A673 (cell line): ENCODE results near the gene IL34. TPM values are rescaled to one million over a fixed set of nuclear protein-coding genes. Genes with fewer than 3 reads are reported as not detected.
"Not testable (repeated sequence)": the region's sequence is repeated elsewhere in the genome, so short reads cannot be mapped to it uniquely, and the experiment has no call there.

Experiments used
- BruUV-seq: library from RNA; stranded (reverse); fragments of 400-500 nt; replicated peaks from 2 replicates; lab custom pipeline; 2021; lab: Mats Ljungman, UMichigan
- CTCF ChIA-PET: fragments of 300-600 bp; sonication (Branson Sonifier 250); formaldehyde crosslinking; loops from one replicate; lab custom pipeline; 2022; ENCODE audit warnings: antibody characterized with exemption; lab: Charles Lee
- POLR2A ChIA-PET: fragments of 300-600 bp; sonication (Branson Sonifier 250); formaldehyde crosslinking; loops from one replicate; lab custom pipeline; 2022; ENCODE audit warnings: antibody characterized with exemption; ENCODE audit not compliant: low non-redundant PET; lab: Charles Lee
- DNase-seq: peaks from one replicate; pipeline ENCODE4 v3.0.0-alpha.2; 2015; ENCODE audit warnings: low spot score
- H3K27ac ChIP-seq: fragments of 200-600 bp; sonication (generic); 2 replicates; pipeline ENCODE4 v1.5.1; 2016; ENCODE audit warnings: mixed run types, low read depth, mild to moderate bottlenecking, mixed read lengths, antibody characterized with exemption, low read length; ENCODE audit not compliant: poor library complexity, severe bottlenecking
- H3K27me3 ChIP-seq: fragments of 200-600 bp; sonication (generic); replicated peaks from 2 replicates; pipeline ENCODE4 v1.6.1; 2017; ENCODE audit warnings: mixed run types, low read depth, mild to moderate bottlenecking, mixed read lengths, antibody characterized with exemption, low read length; ENCODE audit not compliant: insufficient read depth, poor library complexity
- H3K36me3 ChIP-seq: fragments of 200-600 bp; sonication (generic); 2 replicates; pipeline ENCODE4 v1.6.1; 2016; ENCODE audit warnings: mixed run types, mild to moderate bottlenecking, mixed read lengths, antibody characterized with exemption, low read length; ENCODE audit not compliant: insufficient read depth, poor library complexity, severe bottlenecking
- H3K4me1 ChIP-seq: fragments of 200-600 bp; sonication (generic); 2 replicates; pipeline ENCODE4 v1.6.1; 2017; ENCODE audit warnings: mixed run types, mild to moderate bottlenecking, mixed read lengths, antibody characterized with exemption, low read length; ENCODE audit not compliant: insufficient read depth, poor library complexity, severe bottlenecking
- H3K4me3 ChIP-seq: fragments of 200-600 bp; sonication (generic); 2 replicates; pipeline ENCODE4 v1.5.1; 2016; ENCODE audit warnings: low read depth, mixed run types, mild to moderate bottlenecking, mixed read lengths, low read length; ENCODE audit not compliant: poor library complexity, severe bottlenecking
- H3K9me3 ChIP-seq: fragments of 200-600 bp; sonication (generic); 2 replicates; pipeline ENCODE4 v1.6.1; 2016; ENCODE audit warnings: mixed run types, low read depth, mild to moderate bottlenecking, mixed read lengths, antibody characterized with exemption, low read length; ENCODE audit not compliant: poor library complexity, severe bottlenecking
- EZH2 ChIP-seq: fragments of 200-600 bp; sonication (generic); IDR thresholded peaks from 2 replicates; pipeline ENCODE4 v1.6.1; 2017; ENCODE audit warnings: borderline replicate concordance, low read depth, mild to moderate bottlenecking, mixed read lengths, antibody characterized with exemption, low read length; ENCODE audit not compliant: poor library complexity, severe bottlenecking
- intact Hi-C: fragments of 100-400 bp; cut with micrococcal nuclease; formaldehyde crosslinking; loops from one replicate; pipeline ENCODE4 v1.10.0; 2022; ENCODE audit not compliant: unreplicated experiment
- total RNA-seq: library from RNA; stranded (reverse); gene quantifications from 2 replicates; pipeline ENCODE4 v1.2.3, GENCODE V29; 2021
- TF ChIP-seq, protein P1 (sequence below): fragments of 300-800, 200-600 bp; sonication (generic); conservative IDR thresholded peaks from 2 replicates; pipeline ENCODE4 v1.5.1; 2017; ENCODE audit warnings: low read depth, mild to moderate bottlenecking, antibody characterized with exemption, low read length, moderate library complexity, mixed read lengths

Gene IL34
- total RNA-seq, 1 experiment from 2014 or later: not detected

DNA sequence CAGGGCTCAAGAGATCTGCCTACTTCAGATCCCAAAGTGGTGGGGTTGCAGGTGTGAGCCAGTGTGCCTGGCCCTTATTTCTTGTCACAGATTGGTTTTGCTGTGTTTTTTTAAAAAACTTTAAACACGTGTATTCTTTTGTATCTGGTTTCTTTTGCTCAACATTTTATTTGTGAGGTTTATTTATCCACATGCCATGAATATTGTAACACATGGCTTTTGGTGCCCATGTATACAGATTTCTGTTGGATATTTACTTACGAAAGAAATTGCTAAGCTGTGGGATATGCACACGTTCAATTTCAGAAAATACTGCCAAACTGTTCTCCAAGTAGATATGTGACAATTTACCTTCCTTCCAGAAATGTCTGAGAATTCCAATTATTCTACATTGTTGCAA lies 18.7 kb upstream of the IL34 start:
- H3K27me3 ChIP-seq: no peaks in the 10 kb centered on the region
- no TSS peak for BruUV-seq
- ChIA-PET POLR2A (no interaction called here), CTCF (no interaction called here)
- no peaks in the 10 kb centered on the region for H3K36me3 ChIP-seq
- no peak for TF ChIP-seq EZH2
- TF ChIP-seq, protein P1, sequence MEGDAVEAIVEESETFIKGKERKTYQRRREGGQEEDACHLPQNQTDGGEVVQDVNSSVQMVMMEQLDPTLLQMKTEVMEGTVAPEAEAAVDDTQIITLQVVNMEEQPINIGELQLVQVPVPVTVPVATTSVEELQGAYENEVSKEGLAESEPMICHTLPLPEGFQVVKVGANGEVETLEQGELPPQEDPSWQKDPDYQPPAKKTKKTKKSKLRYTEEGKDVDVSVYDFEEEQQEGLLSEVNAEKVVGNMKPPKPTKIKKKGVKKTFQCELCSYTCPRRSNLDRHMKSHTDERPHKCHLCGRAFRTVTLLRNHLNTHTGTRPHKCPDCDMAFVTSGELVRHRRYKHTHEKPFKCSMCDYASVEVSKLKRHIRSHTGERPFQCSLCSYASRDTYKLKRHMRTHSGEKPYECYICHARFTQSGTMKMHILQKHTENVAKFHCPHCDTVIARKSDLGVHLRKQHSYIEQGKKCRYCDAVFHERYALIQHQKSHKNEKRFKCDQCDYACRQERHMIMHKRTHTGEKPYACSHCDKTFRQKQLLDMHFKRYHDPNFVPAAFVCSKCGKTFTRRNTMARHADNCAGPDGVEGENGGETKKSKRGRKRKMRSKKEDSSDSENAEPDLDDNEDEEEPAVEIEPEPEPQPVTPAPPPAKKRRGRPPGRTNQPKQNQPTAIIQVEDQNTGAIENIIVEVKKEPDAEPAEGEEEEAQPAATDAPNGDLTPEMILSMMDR: no peak
- no peak for DNase-seq
- no peaks in the 10 kb centered on the region for H3K4me1 ChIP-seq
- H3K27ac ChIP-seq: no peak overlapping the region
- H3K4me3 ChIP-seq: no peak overlapping the region
- intact Hi-C loops: no loop called here
- no peaks in the 10 kb centered on the region for H3K9me3 ChIP-seq

DNA sequence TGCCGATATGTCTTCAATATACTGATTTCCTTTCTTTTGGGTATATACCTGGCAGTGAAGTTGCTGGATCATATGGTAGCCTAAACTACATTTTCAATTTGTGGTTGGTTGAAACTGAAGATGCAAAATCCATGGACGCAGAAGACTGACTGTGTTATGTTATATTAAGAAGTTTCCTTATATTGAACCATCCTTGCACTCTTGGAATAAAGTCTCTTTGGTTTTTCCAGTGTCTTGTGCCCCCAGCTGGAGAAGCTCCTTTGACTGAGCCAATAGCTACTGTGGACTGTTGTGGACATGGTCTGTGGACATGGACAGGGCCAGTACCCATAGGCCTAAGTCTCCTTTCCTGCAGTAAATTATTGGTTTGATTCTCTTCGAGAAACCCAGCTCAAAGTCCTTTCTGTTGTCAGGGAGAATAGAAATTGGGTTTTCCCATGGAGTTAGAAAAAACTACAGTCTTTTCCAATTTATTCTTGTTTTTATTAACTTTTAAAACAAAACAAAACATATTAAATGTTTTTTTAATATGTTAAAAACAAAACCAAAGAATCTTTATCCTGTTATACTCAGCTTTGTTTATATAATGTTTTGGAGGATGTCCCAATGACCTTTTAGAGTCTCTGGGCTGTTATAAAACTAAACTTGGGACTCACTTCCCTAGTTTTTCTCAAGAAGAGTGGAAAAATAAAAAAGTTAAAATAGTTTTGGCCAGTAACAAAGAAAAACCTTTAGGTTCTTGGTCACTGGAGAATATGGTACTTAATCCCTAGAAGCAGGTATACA lies 15.2 kb upstream of the IL34 start:
- Histone ChIP-seq H3K4me3 (no peak overlapping the region), H3K36me3 (no peaks in the 10 kb centered on the region), H3K9me3 (no peaks in the 10 kb centered on the region), H3K27me3 (no peaks in the 10 kb centered on the region), H3K4me1 (no peaks in the 10 kb centered on the region), H3K27ac (no peak overlapping the region)
- no TSS peak for BruUV-seq
- CTCF ChIA-PET: no interaction called here
- intact Hi-C loops: no loop called here
- POLR2A ChIA-PET: no interaction called here
- TF ChIP-seq EZH2: no peak
- TF ChIP-seq, protein P1: no peak
- no peak for DNase-seq

DNA sequence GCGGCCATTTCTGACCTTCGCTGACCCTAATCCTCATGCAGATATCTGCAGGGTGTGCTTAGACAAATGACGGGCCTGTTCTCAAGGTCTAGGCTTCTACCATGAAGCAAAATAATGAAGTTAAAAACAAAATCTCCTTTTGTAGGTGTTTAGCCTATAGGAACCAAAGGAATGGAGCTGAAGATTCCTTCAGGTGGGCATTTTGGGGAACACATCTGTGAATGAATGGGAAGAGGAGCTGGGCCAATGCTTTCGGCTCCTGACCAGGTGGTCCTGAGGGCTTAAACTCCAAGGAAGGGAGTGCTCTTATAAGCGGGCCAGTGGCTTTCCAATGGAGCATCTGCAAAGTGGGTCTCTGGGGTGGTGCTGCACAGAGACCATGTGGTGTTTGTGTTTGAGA lies 14.1 kb upstream of the IL34 start:
- Histone ChIP-seq H3K27me3 (no peaks in the 10 kb centered on the region), H3K27ac (no peak overlapping the region), H3K4me3 (no peak overlapping the region), H3K9me3 (no peaks in the 10 kb centered on the region), H3K36me3 (no peaks in the 10 kb centered on the region), H3K4me1 (no peaks in the 10 kb centered on the region)
- ChIA-PET POLR2A (no interaction called here), CTCF (no interaction called here)
- DNase-seq: no peak
- TF ChIP-seq, protein P1: no peak
- no peak for TF ChIP-seq EZH2
- intact Hi-C loops: no loop called here
- no TSS peak for BruUV-seq

DNA sequence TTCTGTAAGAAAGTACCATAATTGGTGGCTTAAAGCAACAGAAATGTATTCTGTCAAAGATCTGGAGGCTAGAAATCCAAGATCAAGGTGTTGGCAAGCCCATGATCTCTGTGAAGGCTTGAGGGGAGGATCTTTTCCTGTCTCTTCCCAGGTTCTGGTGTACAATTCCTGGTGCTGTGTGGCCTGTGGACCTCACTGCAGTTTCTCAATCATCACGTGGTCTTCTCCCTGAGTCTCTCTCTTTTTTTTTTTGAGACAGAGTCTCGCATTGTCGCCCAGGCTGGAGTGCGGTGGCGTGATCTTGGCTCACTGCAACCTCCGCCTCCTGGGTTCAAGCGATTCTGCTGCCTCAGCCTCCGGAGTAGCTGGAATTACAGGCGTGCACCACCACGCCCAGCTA lies 12.7 kb upstream of the IL34 start:
- POLR2A ChIA-PET, CTCF ChIA-PET, H3K4me1 ChIP-seq, H3K36me3 ChIP-seq, DNase-seq, H3K9me3 ChIP-seq, H3K27ac ChIP-seq, intact Hi-C loops, BruUV-seq, H3K4me3 ChIP-seq, H3K27me3 ChIP-seq: not testable (repeated sequence)
